Measurements from ENCODE around the gene HSPA4L.

The HSPA4L gene

GRCh38 chr4:127870688-127871087, 88.6 kb downstream of the HSPA4L start:
- no peak for DNase-seq

GRCh38 chr4:127875791-127876190, 93.7 kb downstream of the HSPA4L start:
- DNase-seq, result no peak

GRCh38 chr4:127880763-127881562, 98.8 kb downstream of the HSPA4L start, which contains the start of gene PLK4:
Gene PLK4, plus strand, starts transcription at chr4:127880893. Its CDS starts 242 bp downstream, at chr4:127881135.
- DNase-seq, result peak; percentile 96

- DNase-seq, result no peak
Measured at GRCh38 chr4:127881563-127881864, 99.4 kb downstream of the HSPA4L start.

DNA sequence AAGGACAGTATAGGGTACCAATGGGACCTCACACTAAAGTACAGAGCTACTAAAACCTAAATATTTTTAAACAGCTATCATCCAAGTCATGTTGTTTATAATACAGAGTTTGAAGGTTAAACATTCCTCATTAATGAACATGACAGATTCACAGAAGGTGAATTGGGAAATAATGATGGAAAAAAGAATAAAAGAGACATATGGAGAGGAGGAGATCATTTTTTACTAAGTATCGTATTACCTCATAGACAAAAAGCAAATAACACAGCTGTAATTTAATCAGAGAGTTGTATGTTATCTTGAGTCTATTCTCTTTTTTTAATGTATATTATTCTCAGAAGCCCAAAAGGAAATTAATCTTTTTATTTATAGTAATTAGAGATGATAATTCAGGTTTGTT, 106.4 kb downstream of the HSPA4L start:
- no peak for DNase-seq

- no peak for DNase-seq
Measured at GRCh38 chr4:127889903-127890302, 107.8 kb downstream of the HSPA4L start.

Data from CD4-positive, alpha-beta T cell treated with Interleukin-4 for 4 hours (primary cell).